Astrocyte (in vitro differentiated cells and primary cell): ENCODE measurements around the gene ST8SIA2. TPM values are rescaled to one million over a fixed set of nuclear protein-coding genes. Genes with fewer than 3 reads are reported as not detected.
A peak's percentile ranks its signal among the peaks of the same experiment; 100 is the strongest.

ENCODE experiments used
- DNase-seq: peaks from one replicate; pipeline ENCODE4 v3.0.0-alpha.2; 2010; ENCODE audit warnings: low read depth
- FAIRE-seq: peaks from 2 replicates; lab custom pipeline; 2011; peaks lifted over from hg19 to GRCh38; lab: Jason Lieb, UNC
- H2AFZ ChIP-seq: 2 replicates; pipeline ENCODE4 v1.6.0; 2012; ENCODE audit warnings: low read depth, low read length, inconsistent platforms
- H3K27ac ChIP-seq: 2 replicates; pipeline ENCODE4 v1.5.1; 2011; ENCODE audit warnings: low read depth, low read length, inconsistent platforms
- H3K27me3 ChIP-seq: 2 replicates; pipeline ENCODE4 v1.6.0; 2011; ENCODE audit warnings: low read length, inconsistent platforms; ENCODE audit not compliant: insufficient read depth
- H3K36me3 ChIP-seq: 2 replicates; pipeline ENCODE4 v1.5.1; 2011; ENCODE audit warnings: low read length, inconsistent platforms; ENCODE audit not compliant: insufficient read depth
- H3K4me1 ChIP-seq: 2 replicates; pipeline ENCODE4 v1.5.1; 2011; ENCODE audit warnings: low read length, inconsistent platforms; ENCODE audit not compliant: insufficient read depth
- H3K4me2 ChIP-seq: 2 replicates; pipeline ENCODE4 v1.6.0; 2012; ENCODE audit warnings: low read length, inconsistent platforms
- H3K4me3 ChIP-seq: 2 replicates; pipeline ENCODE4 v1.5.1; 2011; ENCODE audit warnings: low read depth, mild to moderate bottlenecking, low read length, inconsistent platforms; ENCODE audit not compliant: insufficient read depth
- H3K79me2 ChIP-seq: 2 replicates; pipeline ENCODE4 v1.6.0; 2012; ENCODE audit warnings: mild to moderate bottlenecking, low read length, inconsistent platforms; ENCODE audit not compliant: insufficient read depth
- H3K9ac ChIP-seq: 2 replicates; pipeline ENCODE4 v1.6.0; 2012; ENCODE audit warnings: mild to moderate bottlenecking, low read length, inconsistent platforms
- H3K9me3 ChIP-seq: 2 replicates; pipeline ENCODE4 v1.5.1; 2012; ENCODE audit warnings: low read depth, mild to moderate bottlenecking, low read length, inconsistent platforms; ENCODE audit not compliant: insufficient read depth
- H4K20me1 ChIP-seq: 2 replicates; pipeline ENCODE4 v1.6.0; 2012; ENCODE audit warnings: low read length, inconsistent platforms; ENCODE audit not compliant: insufficient read depth
- H3K27ac Mint-ChIP-seq: one replicate; pipeline ENCODE4 v1.8.0; 2021; ENCODE audit warnings: mild to moderate bottlenecking, mixed read lengths; ENCODE audit not compliant: unreplicated experiment
- H3K27me3 Mint-ChIP-seq: one replicate; pipeline ENCODE4 v1.8.0; 2021; ENCODE audit warnings: low read depth, mixed read lengths; ENCODE audit not compliant: unreplicated experiment
- H3K36me3 Mint-ChIP-seq: one replicate; pipeline ENCODE4 v1.8.0; 2021; ENCODE audit warnings: low read depth, mixed read lengths; ENCODE audit not compliant: unreplicated experiment
- H3K4me1 Mint-ChIP-seq: one replicate; pipeline ENCODE4 v1.8.0; 2021; ENCODE audit warnings: low read depth, mixed read lengths; ENCODE audit not compliant: unreplicated experiment
- H3K4me3 Mint-ChIP-seq: one replicate; pipeline ENCODE4 v1.8.0; 2021; ENCODE audit warnings: mild to moderate bottlenecking, moderate library complexity, mixed read lengths; ENCODE audit not compliant: unreplicated experiment
- H3K9me3 Mint-ChIP-seq: one replicate; pipeline ENCODE4 v1.8.0; 2021; ENCODE audit warnings: mild to moderate bottlenecking, mixed read lengths; ENCODE audit not compliant: unreplicated experiment
- EZH2 ChIP-seq: IDR thresholded peaks from 2 replicates; pipeline ENCODE4 v1.6.1; 2012; ENCODE audit warnings: mild to moderate bottlenecking, low read length, inconsistent platforms; ENCODE audit not compliant: insufficient read depth
- total RNA-seq: library from RNA; stranded (reverse); gene quantifications from 2 replicates; pipeline ENCODE4 v1.2.1, GENCODE V29; 2021
- TF ChIP-seq, protein P1 (sequence below): IDR thresholded peaks from 2 replicates; pipeline ENCODE4 v1.5.1; 2011; ENCODE audit warnings: low read depth, mild to moderate bottlenecking, inconsistent platforms, low read length, moderate library complexity; ENCODE audit not compliant: insufficient read depth

The ST8SIA2 gene
- total RNA-seq, 1 donor from 2014 or later = 8.6 TPM

DNA sequence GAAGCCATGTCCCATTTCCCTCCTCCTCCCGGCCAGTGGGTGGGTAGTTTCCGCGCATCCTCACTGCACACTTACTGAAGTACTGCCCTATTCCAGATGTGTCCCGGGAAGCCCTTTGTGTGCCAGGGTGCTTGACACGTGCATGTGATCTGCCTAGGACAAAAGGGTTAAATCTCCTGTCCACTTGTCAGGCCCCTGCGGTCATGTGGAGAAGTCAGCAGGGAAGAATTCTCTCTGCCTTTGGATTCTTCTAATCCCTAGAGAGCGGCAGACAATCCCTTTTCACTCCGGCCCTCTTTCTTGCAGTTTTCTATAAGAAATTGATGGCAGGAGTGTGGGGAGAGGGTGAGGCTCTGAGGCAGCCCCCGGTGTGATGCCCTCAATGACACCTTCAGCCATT is 19.8 kb downstream of the ST8SIA2 start:
- no peaks in the 10 kb centered on the region for H3K79me2 ChIP-seq
- peaks cover 9% of the 10 kb centered on the region for H3K4me1 ChIP-seq
- no peak overlapping the region for H3K9ac ChIP-seq
- no peak for TF ChIP-seq EZH2
- TF ChIP-seq, protein P1, sequence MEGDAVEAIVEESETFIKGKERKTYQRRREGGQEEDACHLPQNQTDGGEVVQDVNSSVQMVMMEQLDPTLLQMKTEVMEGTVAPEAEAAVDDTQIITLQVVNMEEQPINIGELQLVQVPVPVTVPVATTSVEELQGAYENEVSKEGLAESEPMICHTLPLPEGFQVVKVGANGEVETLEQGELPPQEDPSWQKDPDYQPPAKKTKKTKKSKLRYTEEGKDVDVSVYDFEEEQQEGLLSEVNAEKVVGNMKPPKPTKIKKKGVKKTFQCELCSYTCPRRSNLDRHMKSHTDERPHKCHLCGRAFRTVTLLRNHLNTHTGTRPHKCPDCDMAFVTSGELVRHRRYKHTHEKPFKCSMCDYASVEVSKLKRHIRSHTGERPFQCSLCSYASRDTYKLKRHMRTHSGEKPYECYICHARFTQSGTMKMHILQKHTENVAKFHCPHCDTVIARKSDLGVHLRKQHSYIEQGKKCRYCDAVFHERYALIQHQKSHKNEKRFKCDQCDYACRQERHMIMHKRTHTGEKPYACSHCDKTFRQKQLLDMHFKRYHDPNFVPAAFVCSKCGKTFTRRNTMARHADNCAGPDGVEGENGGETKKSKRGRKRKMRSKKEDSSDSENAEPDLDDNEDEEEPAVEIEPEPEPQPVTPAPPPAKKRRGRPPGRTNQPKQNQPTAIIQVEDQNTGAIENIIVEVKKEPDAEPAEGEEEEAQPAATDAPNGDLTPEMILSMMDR = no peak
- H3K9me3 ChIP-seq = no peaks in the 10 kb centered on the region
- H3K36me3 Mint-ChIP-seq = peaks cover 8% of the 10 kb centered on the region
- no peak overlapping the region for H3K4me3 ChIP-seq
- H3K27me3 ChIP-seq = no peaks in the 10 kb centered on the region
- no peaks in the 10 kb centered on the region for H3K36me3 ChIP-seq
- no peak overlapping the region for H3K27ac ChIP-seq
- H3K4me1 Mint-ChIP-seq = peaks cover 26% of the 10 kb centered on the region
- H3K4me2 ChIP-seq = no peak overlapping the region
- peaks cover 15% of the 10 kb centered on the region for H3K27me3 Mint-ChIP-seq
- H3K9me3 Mint-ChIP-seq = peaks cover 2% of the 10 kb centered on the region
- H3K27ac Mint-ChIP-seq = no peak overlapping the region
- H2AFZ ChIP-seq = no peak overlapping the region
- DNase-seq (no peak), FAIRE-seq (no peak)
- no peak overlapping the region for H3K4me3 Mint-ChIP-seq
- H4K20me1 ChIP-seq = peaks cover 4% of the 10 kb centered on the region

DNA sequence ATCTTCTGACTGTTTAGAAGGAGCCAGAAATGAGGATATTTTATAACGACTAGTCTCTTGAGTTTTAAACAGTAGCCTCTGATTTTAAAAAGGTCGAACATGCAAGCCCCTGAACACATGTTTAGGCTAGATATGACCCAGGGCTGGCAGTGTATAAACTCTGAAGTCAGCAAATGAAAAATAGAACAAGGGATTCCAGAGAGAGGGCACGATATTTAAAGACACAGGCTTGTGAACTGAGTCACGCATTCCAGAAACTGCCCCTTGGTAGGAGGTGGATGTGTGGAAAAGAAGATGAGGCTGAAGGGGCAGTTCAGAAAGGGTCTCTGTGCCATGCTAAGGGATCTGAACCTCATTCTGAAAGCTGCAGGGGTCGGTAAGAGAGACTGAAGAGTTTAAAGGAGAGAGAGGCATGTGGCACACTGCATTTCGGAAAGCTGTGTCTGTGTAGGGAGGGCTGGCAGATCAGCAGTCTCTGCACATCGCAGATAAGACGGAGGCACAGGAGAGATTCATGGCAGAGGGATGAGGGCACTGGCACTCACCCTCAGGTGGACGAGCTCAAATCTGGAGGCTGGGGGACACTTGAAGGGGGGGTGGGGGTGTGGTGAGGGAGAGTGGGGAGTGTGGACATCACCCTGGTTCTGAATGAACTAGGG is 22.1 kb downstream of the ST8SIA2 start:
- peaks cover 9% of the 10 kb centered on the region for H3K4me1 ChIP-seq
- Mint-ChIP-seq H3K27me3 (peaks cover 12% of the 10 kb centered on the region), H3K4me3 (no peak overlapping the region), H3K36me3 (peaks cover 6% of the 10 kb centered on the region), H3K27ac (peak overlapping the region; percentile 80), H3K4me1 (peaks cover 26% of the 10 kb centered on the region), H3K9me3 (peaks cover 2% of the 10 kb centered on the region)
- H2AFZ ChIP-seq = no peak overlapping the region
- no peak for TF ChIP-seq EZH2
- TF ChIP-seq, protein P1 = no peak
- H3K36me3 ChIP-seq = no peaks in the 10 kb centered on the region
- H3K4me3 ChIP-seq = no peak overlapping the region
- no peak for DNase-seq
- no peaks in the 10 kb centered on the region for H3K79me2 ChIP-seq
- no peaks in the 10 kb centered on the region for H3K9me3 ChIP-seq
- H3K9ac ChIP-seq = no peak overlapping the region
- H3K27ac ChIP-seq = no peak overlapping the region
- FAIRE-seq = no peak
- H3K4me2 ChIP-seq = peak overlapping the region; percentile 29
- no peaks in the 10 kb centered on the region for H3K27me3 ChIP-seq
- H4K20me1 ChIP-seq = no peaks in the 10 kb centered on the region

DNA sequence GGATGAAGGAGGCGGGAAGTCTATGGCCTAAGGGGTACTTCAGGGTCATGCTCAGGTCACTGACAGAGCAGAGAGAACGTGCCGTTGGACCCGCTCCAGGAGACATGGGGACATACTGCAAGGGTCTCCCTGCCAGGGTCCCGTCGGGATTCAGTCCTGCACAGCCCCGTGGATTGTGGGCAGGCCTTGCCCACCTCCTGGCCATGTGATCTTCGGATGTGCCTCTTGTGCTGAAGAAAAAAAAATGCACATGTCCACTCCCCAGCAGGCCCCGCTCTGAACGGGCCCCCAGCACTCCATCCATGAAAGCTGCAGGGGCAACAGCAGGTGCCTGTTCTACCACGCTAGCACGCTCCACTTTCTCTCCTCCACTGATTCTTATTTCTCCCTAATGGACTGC is 22.9 kb downstream of the ST8SIA2 start:
- Histone ChIP-seq H4K20me1 (no peaks in the 10 kb centered on the region), H3K27ac (no peak overlapping the region), H3K9ac (no peak overlapping the region), H3K4me3 (no peak overlapping the region), H3K36me3 (no peaks in the 10 kb centered on the region), H3K4me2 (no peak overlapping the region), H2AFZ (no peak overlapping the region), H3K79me2 (no peaks in the 10 kb centered on the region), H3K4me1 (peaks cover 10% of the 10 kb centered on the region), H3K9me3 (no peaks in the 10 kb centered on the region), H3K27me3 (no peaks in the 10 kb centered on the region)
- peaks cover 2% of the 10 kb centered on the region for H3K9me3 Mint-ChIP-seq
- FAIRE-seq (no peak), DNase-seq (no peak)
- no peak for TF ChIP-seq EZH2
- TF ChIP-seq, protein P1 = no peak
- peaks cover 4% of the 10 kb centered on the region for H3K27me3 Mint-ChIP-seq
- H3K4me1 Mint-ChIP-seq = peaks cover 26% of the 10 kb centered on the region
- no peak overlapping the region for H3K4me3 Mint-ChIP-seq
- peaks cover 6% of the 10 kb centered on the region for H3K36me3 Mint-ChIP-seq
- no peak overlapping the region for H3K27ac Mint-ChIP-seq
